Right lobe of liver (tissue), 6 donors: Measurements from ENCODE around the gene ARHGAP15. TPM values are rescaled to one million over a fixed set of nuclear protein-coding genes. Genes with fewer than 3 reads are reported as not detected.

Experiments
- ATAC-seq, 4 donors: fragments of 200-7000 bp; cut with Tn5 transposase; one replicate each; pipeline ENCODE4 v1.9.1; 2020; ENCODE audit warnings: mild to moderate bottlenecking in 4 of 4, moderate library complexity in 4 of 4
- DNase-seq, 3 donors: peaks; one replicate each; pipeline ENCODE4 v3.0.0-alpha.2; 2020
- H3K27ac ChIP-seq, 3 donors: fragments of 200-600 bp; one replicate each; pipeline ENCODE4 v1.8.0; 2022
- H3K27me3 ChIP-seq, 2 donors: fragments of 200-600 bp; one replicate each; pipeline ENCODE4 v1.8.0; 2022
- H3K36me3 ChIP-seq, 4 donors: fragments of 200-600 bp; sonication (generic) in 1 of 4; one replicate each; pipeline versions ENCODE4 v1.5.1 to v1.8.0; 2017 to 2022; ENCODE audit warnings: control low read depth in 1 of 4
- H3K4me1 ChIP-seq, 4 donors: fragments of 200-600 bp; sonication (generic) in 1 of 4; one replicate each; pipeline versions ENCODE4 v1.5.1 to v1.8.0; 2017 to 2022; ENCODE audit warnings: control low read depth in 1 of 4
- H3K4me3 ChIP-seq, 3 donors: fragments of 200-600 bp; one replicate each; pipeline ENCODE4 v1.8.0; 2022
- H3K9me3 ChIP-seq, 4 donors: fragments of 200-600 bp; sonication (generic) in 1 of 4; one replicate each; pipeline versions ENCODE4 v1.5.1 to v1.8.0; 2017 to 2022; ENCODE audit warnings: control low read depth in 1 of 4
- CTCF ChIP-seq, 4 donors: fragments of 200-600 bp in 3 of 4; fragments of 450-650 bp in 1 of 4; IDR thresholded peaks; one replicate each; pipeline versions ENCODE4 v1.5.1 to v1.8.0; 2016 to 2022; ENCODE audit warnings: antibody characterized with exemption in 4 of 4, mild to moderate bottlenecking in 2 of 4
- POLR2A ChIP-seq: fragments of 450-650 bp; IDR thresholded peaks from one replicate; pipeline ENCODE4 v1.6.1; 2017; ENCODE audit warnings: antibody characterized with exemption, mild to moderate bottlenecking
- WGBS: methylation state at CpG from one replicate; pipeline ENCODE4 v1.1.6; 2018; ENCODE audit warnings: low coverage, low lambda C conversion rate; ENCODE audit not compliant: insufficient coverage; ENCODE audit errors: missing lambda C conversion rate; 5-methylcytosine and 5-hydroxymethylcytosine counted together
- intact Hi-C, 2 donors: fragments of 100-400 bp; cut with DNase I; formaldehyde crosslinking; loops; one replicate each; pipeline versions ENCODE4 v1.11.2 to v1.14.1; 2022
- total RNA-seq, 6 experiments: library from RNA; depleted of rRNA in 2 of 6; stranded (reverse); fragments of >200 nt in 2 of 6; fragmentation: NEBNext Ultra II Directional in 3 of 6; extraction: Animal tissue kit (Norgen Biotek cat#: 25700) in 3 of 6; gene quantifications; one replicate each; pipeline versions ENCODE4 v1.1.0 to v1.2.4, GENCODE V29; 2016 to 2023
- donor health status: DM: no; HTN: yes; CAD: no.
- donor health status: DM: no; HTN: no; CAD: no.
- donor health status: DM: no; HTN: no; CAD: no.
- donor health status: DM: no; HTN: yes; CAD: no.
- donor health status: DM: no; HTN: yes; CAD: no.

Gene ARHGAP15
- total RNA-seq, 6 experiments from 2014 or later: 3.3 to 8.2 (median 6.6) TPM

GRCh38 chr2:143397884-143398614 lies 268.8 kb downstream of the ARHGAP15 start:
- no peak overlapping the region for H3K4me3 ChIP-seq
- DNase-seq (no peak), ATAC-seq (no peak)
- 69% methylated on average over 3 of the region's 3 CpGs for WGBS
- H3K4me1 ChIP-seq: no peaks in the 10 kb centered on the region
- H3K27ac ChIP-seq: no peak overlapping the region
- no peaks in the 10 kb centered on the region for H3K36me3 ChIP-seq
- H3K9me3 ChIP-seq: no peaks in the 10 kb centered on the region
- no peaks in the 10 kb centered on the region for H3K27me3 ChIP-seq
- no peak for TF ChIP-seq POLR2A
- no peak for TF ChIP-seq CTCF (IDR thresholded peaks at IDR 0.05)
- intact Hi-C loops: no loop called here

- no peaks in the 10 kb centered on the region for H3K36me3 ChIP-seq
- 30% methylated on average over 2 of the region's 2 CpGs for WGBS
- H3K27me3 ChIP-seq: no peaks in the 10 kb centered on the region
- no peak for ATAC-seq
- intact Hi-C loops: no loop called here
- no peaks in the 10 kb centered on the region for H3K4me1 ChIP-seq
- no peaks in the 10 kb centered on the region for H3K9me3 ChIP-seq
- no peak overlapping the region for H3K27ac ChIP-seq
- H3K4me3 ChIP-seq: no peak overlapping the region
- TF ChIP-seq CTCF (IDR thresholded peaks at IDR 0.05) (no peak), POLR2A (no peak)
- DNase-seq: no peak
Observed at GRCh38 chr2:143398781-143399180, 269.6 kb downstream of the ARHGAP15 start.

GRCh38 chr2:143399631-143400069 lies 270.4 kb downstream of the ARHGAP15 start:
- no peak overlapping the region for H3K4me3 ChIP-seq
- H3K27me3 ChIP-seq: no peaks in the 10 kb centered on the region
- TF ChIP-seq POLR2A (no peak), CTCF (IDR thresholded peaks at IDR 0.05) (no peak)
- H3K27ac ChIP-seq: no peak overlapping the region
- DNase-seq (no peak), ATAC-seq (no peak)
- H3K4me1 ChIP-seq: no peaks in the 10 kb centered on the region
- intact Hi-C loops: no loop called here
- H3K9me3 ChIP-seq: no peaks in the 10 kb centered on the region
- WGBS: 55% methylated on average over 2 of the region's 2 CpGs
- H3K36me3 ChIP-seq: no peaks in the 10 kb centered on the region

GRCh38 chr2:143401861-143402260 lies 272.6 kb downstream of the ARHGAP15 start:
- ATAC-seq: no peak
- intact Hi-C loops: no loop called here
- H3K36me3 ChIP-seq: no peaks in the 10 kb centered on the region
- no peaks in the 10 kb centered on the region for H3K4me1 ChIP-seq
- H3K27me3 ChIP-seq: no peaks in the 10 kb centered on the region
- WGBS: 53% methylated on average over 2 of the region's 2 CpGs
- H3K4me3 ChIP-seq: no peak overlapping the region
- no peak for TF ChIP-seq CTCF (IDR thresholded peaks at IDR 0.05)
- no peak for TF ChIP-seq POLR2A
- no peaks in the 10 kb centered on the region for H3K9me3 ChIP-seq
- H3K27ac ChIP-seq: no peak overlapping the region
- no peak for DNase-seq
